Heart left ventricle (tissue), 13 donors: Measurements from ENCODE around the gene LRBA.

Source experiments
- CTCF ChIP-seq, 12 donors: fragments of 200-600 bp; sonication (generic) in 4 of 12; IDR thresholded peaks; one replicate each; pipeline versions ENCODE4 v1.5.0 to v1.8.0; 2018 to 2022; ENCODE audit warnings: antibody characterized with exemption in 12 of 12, mild to moderate bottlenecking in 5 of 12
- POLR2A ChIP-seq, 2 donors: fragments of 450-650 bp; IDR thresholded peaks; one replicate each; pipeline ENCODE4 v1.6.1; 2017; ENCODE audit warnings: antibody characterized with exemption in 2 of 2, mild to moderate bottlenecking in 2 of 2, moderate library complexity in 2 of 2
- donor health status: ischemic (EF 13 %, LVEDD 7.1; RV severe dilation, severe dysfunction).
- donor health status: DM: no; HTN: yes; CAD: no.
- donor health status: DM: no; HTN: no; CAD: no.
- donor health status: ischemic (EF 25% LVEDD 6.9; RV normal size, moderate dysfunction).
- donor health status: ischemic (EF 25% LVEDD 5.7; RV mildly dilated, moderate dysfunction).
- donor health status: ischemic (EF 35%, LVEDD 5.7; RV mildly dilated, moderate dysfunction).
- donor health status: nonischemic (EF 11% LVEDD 7.7; RV severe dilation, severe dysfunction).
- donor health status: DM: yes; HTN: yes; CAD: no.
- donor health status: PGD.
- donor health status: ischemic (EF 29% LVEDD 5.4; RV normal size, mild dysfunction).
- donor health status: nonischemic (EF 23%, LVEDD 6.1; RV moderate dilation, normal function).

GRCh38 chr4:150708004-150708403, 307.1 kb downstream of the LRBA start:
- TF ChIP-seq CTCF (IDR thresholded peaks at IDR 0.05) (no peak), POLR2A (IDR thresholded peaks at IDR 0.05) (no peak)
